GM23248 (cell line): ENCODE measurements around the gene HNRNPH3.

Source experiments
- EZH2 ChIP-seq: fragments of 200-600 bp; sonication (generic); IDR thresholded peaks from 2 replicates; pipeline ENCODE4 v1.6.1; 2018; ENCODE audit warnings: antibody characterized with exemption, mild to moderate bottlenecking; ENCODE audit not compliant: insufficient read depth, poor library complexity, severe bottlenecking
- EZH2phosphoT487 ChIP-seq: fragments of 200-600 bp; sonication (generic); IDR thresholded peaks from 2 replicates; pipeline ENCODE4 v1.6.1; 2018; ENCODE audit warnings: antibody characterized with exemption, moderate library complexity, mild to moderate bottlenecking, low read depth; ENCODE audit not compliant: insufficient read depth

GRCh38 chr10:68385740-68386139 is 53.9 kb downstream of the HNRNPH3 start:
- TF ChIP-seq EZH2 (no peak), EZH2phosphoT487 (no peak)
